ENCODE data around the gene SDC1.
"Not testable (repeated sequence)": the region's sequence is repeated elsewhere in the genome, so short reads cannot be mapped to it uniquely, and the experiment has no call there.

Gene SDC1, protein sequence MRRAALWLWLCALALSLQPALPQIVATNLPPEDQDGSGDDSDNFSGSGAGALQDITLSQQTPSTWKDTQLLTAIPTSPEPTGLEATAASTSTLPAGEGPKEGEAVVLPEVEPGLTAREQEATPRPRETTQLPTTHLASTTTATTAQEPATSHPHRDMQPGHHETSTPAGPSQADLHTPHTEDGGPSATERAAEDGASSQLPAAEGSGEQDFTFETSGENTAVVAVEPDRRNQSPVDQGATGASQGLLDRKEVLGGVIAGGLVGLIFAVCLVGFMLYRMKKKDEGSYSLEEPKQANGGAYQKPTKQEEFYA

DNA sequence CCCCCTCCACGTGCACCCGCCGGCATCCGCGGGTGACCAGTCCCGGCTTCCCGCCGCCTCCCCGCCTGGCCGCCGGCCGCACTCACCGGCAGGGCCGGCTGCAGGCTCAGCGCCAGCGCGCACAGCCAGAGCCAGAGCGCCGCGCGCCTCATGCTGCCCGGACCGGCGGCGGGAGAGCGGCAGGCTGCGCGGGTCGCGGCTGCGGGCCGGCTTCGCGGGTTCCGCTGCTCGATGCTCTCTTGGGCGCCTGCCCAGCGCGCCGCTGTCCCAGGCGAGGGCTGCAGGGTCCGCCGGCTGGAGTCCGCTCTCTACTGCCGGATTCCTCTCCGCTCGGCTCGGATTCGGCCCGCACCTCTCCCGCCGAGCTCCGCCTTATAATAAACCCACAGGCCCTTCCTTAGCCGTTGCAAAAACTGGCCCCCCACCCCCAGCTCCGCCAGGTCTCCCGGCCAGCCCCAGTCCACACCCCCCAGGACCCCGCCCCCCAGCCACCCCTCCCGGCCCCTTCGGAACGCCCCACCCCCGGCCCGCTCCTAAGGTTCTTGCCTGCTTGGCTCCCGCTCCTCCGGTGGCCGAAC is at the start of gene SDC1:
SDC1 (minus strand) TSS at position 415 of the 578 bp plus-strand sequence; CDS start at position 152, 263 bp downstream.
- DNase-seq: peak; percentile 83 to 84

DNA sequence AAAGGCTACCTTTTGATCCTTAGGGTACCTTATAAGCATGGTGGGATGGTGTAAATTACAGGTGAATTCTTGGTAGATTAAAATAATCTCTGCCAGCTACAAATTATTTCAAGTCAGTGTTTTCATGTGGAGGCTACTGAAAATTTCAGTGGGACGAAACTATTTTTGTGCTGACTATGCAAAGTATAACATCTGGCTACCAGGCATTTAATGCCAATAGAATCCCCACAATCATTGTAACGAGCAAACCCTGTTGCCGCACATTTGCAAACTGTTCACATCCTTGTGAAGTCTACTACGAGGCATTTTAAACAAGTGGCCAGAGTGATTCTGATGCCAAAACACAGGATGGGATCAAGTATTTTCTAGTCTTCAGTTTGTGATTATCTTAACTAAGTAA is 48.1 kb upstream of the SDC1 start:
- DNase-seq: no peak

DNA sequence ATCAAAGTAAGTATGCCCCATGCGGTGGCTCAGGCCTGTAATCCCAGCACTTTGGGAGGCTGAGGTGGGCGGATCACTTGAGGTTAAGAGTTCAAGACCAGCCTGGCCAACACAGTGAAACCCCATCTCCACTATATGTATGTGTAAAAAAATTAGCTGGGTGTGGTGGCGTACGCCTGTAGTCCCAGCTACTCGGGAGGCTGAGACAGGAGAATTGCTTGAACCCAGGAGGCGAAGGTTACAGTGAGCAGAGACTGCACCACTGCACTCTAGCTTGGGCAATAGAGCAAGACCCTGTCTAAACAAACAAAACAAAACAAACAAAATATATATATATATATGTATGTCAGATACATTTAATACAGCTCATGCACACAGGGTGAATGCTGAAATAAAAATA is 43.4 kb upstream of the SDC1 start:
- DNase-seq: not testable (repeated sequence)

DNA sequence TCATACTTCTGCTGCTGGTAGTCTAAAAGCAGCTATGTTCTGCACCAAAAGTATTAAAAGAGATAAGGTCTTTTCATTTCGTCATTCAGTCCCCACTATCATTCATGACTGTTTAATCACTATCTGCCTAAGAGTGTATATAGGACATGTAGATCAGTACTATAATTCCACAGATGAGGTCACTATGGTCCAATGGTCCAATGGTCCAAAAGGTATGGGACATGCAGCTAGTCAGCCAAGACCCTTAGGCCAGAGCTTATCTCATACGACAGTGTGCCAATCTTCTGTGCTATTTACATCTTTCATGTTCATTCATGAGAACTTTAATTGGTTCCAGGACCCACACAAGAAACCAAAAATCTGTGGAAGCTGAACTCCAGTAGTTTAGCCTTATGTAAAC is 42.6 kb upstream of the SDC1 start:
- no peak for DNase-seq

DNA sequence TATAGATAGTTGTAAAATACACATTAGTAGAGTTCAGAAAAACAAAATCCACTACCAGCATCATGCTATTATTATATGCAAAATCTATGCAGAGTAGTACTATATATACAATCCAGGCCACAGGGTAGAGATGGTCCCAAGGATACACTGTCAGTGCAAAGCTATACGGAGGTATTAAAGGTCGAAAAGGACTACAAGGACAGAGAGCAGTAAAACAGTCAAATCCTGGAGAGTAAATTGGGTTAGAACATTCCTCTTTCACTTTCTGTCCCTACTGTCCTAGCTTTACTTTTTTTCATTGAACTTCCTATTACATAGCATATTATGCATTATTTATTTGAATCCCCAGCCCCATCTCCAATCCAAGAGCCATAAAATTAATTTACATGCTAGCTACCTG is 39.7 kb upstream of the SDC1 start:
- no peak for DNase-seq

DNA sequence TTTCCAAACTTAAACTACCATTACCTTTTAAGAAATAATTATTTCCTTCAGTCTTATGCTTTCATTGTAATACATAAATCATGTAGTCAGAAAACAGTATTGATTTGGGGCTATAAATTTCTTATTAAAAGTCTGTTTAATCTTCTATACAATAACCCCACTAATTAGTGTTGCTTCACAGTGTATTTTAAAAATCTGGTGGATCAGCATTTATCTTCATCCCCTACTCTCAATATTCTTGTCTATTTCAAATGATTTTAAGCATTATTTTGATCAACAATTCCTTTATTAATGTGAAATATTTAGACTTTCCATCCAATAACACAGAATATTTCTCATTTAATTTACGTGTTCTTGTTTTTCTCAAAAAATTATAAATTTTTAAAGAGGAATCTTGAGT is 32.5 kb upstream of the SDC1 start:
- DNase-seq: no peak

DNA sequence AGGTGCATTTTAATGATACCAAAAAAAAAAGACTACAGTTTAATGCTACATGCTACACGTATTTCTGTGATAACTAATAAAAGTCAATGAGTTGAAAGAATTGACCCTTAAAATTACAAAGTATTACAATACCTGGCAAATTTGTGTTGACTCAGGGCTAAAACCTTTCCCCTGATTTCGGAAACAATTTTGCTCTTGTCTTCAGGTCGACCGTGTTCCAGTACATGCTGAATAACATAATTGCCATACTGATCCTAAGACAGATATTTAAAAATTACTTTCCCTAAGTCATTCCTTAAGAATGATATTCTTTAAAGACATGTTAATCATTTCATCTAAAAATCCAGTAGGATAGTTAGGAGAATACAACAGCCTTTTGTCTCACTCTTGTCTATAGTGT is 29.8 kb upstream of the SDC1 start:
- no peak for DNase-seq

DNA sequence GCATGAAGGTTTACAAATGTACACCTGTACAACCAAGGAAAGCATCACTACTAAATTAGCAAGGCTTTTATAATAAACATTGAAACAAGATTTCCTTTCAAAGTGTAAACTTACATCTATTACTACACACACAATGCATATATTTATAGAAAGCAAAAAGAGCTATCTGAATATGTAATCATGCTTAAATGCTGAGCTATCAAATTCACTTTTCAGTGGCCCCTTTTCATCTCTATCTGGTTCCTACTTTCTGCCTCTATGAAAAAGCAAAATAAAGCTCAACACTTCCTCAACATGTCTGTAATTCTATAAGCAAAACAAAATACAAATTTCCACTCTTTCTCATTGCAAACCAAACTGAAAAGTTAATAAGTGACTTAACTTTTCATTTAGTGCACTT is 25.5 kb upstream of the SDC1 start:
- no peak for DNase-seq

DNA sequence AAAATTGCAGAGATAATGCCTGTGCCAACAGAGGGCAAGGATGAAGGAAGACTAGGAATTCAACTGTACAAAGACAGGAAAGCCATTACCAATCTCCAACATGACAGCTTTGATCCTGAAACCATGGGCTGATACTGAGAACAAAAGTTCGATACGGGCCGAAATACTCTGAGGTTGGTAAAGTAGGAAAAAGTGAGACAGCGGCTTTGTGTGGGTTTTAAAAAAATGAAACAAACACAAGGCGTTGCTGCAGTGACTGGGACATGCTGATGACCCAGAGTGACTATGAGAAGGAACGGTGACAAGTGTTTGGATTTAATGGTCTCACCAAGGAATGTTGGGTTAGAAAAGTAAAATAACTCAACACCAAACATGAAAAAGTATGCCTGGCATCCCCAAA is 24.2 kb upstream of the SDC1 start:
- DNase-seq: no peak

DNA sequence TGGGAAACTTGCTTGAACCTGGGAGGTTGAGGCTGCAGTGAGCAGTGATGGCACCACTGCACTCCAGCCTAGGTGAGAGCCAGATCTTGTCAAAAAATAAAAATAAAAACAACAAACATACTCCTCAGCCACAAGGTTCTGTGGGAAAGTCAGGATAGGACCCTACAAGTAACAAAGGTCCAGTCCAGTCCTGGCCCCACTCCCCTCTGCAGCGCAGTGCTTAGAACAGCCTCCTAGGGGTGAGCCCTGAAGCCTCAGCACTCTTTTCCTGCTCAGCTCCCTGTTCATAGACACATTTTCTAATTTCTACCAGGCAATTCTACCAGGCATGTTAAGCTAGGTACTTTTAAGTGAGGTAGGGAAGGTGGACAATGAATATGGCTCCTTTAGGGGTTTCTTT is 22.2 kb upstream of the SDC1 start:
- no peak for DNase-seq

DNA sequence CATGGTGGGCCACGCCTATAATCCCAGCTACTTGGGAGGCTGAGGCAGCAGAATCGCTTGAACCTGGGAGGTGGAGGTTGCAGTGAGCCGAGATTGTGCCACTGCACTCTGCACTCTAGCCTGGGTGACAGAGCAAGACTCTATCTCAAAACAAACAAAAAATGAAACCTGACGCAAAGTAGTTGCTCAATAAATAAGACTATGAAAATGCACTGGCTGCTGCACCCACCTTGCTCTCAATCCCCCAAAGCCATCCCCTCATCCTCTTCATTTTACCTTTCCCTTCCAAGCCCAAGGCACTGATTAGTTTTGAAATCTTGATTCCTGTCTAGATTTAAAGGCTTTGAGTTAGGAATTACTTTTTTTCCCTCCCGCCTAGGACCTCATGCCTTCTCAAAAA is 18.7 kb upstream of the SDC1 start:
- not testable (repeated sequence) for DNase-seq

DNA sequence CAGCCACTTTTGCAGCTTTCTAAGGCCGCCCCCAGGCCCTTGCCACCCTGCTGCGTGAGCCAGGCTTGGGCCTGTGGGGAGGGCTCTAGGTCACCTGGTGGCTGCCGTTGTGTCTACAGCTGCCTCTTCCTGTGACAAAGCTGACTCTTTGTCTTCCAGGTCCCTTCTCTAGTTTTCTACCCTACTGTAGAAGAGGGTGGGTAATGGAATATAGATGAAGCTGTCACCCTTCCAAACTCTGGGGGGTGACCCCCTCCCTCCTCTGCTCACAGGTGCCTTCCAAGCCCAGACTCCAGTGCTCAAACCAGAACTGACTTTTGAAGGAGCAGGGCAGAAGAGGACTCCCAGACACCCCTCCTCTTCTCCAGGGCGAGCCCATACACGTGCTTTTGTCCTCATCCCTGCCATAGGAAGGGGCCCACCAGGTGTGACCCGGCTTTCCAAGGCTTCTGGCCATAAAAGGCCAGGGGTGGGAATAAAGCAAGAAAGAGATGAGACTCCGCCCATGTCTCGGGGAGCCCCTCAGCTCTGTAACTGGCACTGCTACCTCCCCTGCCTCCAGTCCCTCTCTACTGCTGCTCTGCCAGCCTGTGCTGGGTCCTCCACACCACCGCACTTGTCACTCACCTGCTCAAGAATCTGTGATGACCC is 17.9 kb upstream of the SDC1 start:
- peak in 1 of 2 experiments; percentile 54 for DNase-seq

DNA sequence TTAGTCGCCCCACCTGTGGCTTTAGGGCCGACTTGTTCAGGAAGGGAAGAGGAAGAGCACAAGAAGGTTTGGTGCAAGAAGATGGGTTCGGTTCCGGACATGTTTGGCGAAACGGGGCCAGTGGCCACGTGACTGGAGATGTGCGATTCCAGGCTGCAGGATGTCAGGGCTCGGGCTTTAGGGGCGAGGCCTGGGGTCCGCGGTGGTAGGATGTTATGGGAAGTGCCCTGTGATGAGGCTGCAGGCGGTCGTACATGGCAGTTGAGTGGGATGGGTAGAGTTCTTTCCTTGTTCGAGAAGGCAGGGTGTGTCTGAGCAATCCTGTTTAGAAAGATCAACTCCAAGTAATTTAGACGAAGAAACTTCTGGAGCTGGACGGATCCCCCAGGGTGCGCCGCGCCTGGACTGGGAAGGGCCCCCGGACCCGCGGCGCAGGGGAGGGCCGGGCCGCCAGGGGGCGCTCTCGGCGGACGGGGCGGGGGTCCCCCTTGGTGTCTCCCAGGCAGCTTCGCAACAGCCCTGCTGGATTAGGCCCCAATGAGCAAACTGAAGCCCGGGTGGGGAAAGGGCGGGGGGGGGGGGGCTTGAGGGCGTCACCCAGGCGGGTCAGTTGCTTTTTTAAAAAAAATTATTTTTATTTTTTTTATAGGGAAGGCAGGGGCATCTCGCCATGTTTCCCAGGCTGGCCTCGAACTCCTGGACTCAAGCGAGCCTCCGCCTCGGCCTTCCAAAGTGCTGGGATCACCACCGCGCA is 17.2 kb upstream of the SDC1 start:
- no peak for DNase-seq

DNA sequence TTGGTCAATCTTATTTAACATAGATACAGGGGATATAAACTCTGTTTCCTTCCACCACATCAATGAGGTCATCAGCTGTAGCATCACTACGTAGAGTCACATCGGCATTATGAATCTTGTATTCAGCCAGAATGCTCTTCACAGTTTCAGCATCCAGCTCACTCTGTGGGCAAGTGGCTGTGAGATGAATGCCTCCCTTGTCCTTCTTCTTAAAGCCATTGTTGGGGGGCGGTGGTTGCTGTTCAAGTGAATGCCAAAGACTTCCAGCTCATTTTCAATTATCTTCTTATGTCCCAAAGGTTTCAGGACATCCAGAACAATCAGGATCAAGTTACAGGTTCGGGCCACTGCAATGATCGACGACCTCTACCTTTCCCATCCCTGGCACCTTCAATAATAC is 15.4 kb upstream of the SDC1 start:
- DNase-seq: not testable (repeated sequence)

DNA sequence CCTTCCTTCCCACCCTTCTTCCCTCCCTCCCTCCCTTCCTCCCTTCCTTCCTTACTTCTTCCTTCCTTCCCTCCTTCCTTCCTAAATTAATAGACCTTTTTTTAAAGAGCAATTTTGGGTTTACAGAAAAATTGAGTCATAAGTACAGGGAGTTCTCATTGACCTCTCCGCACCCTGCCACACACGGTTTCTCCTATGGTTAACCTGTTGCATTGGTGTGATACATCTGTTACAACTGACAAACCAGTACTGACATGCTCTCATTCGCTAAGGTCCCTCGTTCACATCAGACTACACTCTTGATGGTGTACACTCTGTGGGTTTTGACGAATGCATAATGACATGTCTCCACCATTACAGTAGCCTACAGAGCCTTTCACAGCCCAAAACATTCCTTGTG is 11.6 kb upstream of the SDC1 start:
- no peak for DNase-seq

DNA sequence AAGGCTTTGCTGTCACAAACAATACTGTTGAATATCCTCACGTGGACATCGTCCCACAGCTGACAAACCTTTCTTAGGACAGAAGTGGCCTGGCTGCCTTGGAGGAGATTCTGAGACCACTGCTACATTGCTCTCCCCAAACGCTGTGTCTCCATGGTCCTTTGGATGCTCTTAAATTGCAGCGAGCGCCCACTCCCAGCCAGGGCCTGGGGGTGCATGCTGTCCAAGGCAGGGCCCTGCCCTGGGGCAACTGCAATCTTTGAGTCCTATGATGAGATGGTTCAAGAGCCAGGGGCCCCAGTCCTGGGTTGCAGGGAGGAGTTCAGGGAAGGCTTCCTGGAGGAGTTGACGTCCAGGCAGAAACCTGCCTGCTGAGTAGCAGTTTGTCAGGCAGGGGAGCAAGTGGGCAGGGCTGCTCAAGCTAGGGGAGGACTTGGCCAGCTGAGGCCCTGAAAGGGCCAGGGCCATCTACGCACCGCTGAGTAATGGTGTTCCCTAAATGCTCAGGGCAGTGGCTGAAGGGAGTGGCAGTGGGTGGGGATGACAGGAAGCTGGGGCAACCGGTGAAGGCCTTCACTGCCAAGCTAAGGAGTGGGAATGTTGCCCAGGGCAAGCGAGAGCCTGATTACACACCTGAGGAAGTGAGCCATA is 10.8 kb upstream of the SDC1 start:
- DNase-seq: no peak

DNA sequence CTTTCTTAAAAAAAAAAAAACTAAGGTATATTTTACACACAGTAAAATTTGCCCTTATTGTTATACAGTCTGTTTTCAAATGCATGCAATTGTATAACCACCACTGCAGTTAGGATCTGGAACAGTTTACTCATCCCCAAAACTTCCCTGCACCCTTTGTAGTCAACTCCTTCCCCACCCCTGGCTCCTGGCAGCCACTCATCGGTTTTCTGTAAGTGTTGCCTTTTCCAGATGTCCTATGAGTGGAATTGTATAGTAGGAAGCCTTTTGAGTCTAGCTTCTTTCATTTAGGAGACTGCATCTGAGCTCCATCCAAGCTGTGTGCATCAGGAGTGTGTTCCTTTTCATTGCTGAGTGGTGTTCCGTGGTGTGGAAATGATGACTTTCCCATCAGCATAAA is 9.7 kb upstream of the SDC1 start:
- not testable (repeated sequence) for DNase-seq

DNA sequence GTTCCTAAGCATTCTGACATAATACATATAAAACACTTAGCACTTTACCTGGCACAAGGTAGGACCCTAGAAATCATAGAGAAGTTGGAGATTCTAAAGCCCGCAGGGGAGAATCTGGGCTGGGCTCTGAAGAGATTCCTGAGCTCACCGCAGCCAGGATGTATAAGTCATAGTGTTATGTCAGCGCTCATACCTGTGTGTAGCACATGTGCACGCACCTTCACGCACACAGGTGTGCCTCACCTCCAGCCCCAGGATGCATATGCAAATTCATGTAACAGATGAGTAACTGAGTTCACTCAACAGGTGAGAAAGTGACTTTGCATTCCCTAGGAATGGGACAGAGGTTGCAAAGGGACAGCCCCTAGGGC is 7.9 kb upstream of the SDC1 start:
- DNase-seq: no peak

DNA sequence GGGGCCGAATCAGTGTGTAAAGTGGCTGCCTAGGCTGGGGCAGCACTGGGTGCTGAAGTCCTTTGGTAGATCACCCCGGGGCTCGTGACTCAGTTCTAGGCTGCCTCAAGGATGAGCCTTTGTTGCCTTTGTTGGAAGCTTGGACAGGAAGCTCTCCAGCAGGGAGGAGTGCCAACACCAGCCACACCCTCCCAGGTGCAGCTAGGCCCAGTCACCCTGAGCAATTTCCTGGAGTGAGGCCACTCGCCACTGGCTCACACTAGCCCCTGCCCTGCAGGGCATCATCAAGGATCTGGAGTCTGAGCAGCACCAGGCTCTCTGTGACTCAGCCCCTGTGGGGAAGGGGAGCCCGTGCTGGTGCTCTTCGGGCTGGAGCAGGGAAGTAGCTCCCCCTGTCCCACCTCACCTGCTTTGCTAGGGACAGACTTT is 6.7 kb upstream of the SDC1 start:
- DNase-seq: peak; percentile 24 to 41

DNA sequence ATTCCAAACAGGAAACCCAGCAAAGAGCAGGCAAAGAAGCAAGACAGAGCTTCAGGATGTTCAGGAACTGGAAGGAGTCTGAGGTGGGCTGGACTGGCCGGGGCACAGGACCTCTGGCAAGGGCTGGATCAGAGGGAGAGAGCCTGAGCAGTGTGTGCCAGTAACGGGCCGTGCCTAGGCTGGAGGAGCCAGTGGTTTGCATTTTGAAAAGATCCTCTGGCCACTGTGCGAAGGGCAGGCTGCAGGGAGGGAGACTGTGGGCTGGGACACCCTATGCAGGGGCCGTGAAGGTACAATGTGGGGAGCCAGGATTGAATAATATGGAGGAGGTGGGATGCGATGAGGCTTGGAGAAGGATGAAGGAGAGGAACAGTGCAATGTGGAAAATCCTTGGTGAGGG is 6.2 kb upstream of the SDC1 start:
- DNase-seq: no peak

DNA sequence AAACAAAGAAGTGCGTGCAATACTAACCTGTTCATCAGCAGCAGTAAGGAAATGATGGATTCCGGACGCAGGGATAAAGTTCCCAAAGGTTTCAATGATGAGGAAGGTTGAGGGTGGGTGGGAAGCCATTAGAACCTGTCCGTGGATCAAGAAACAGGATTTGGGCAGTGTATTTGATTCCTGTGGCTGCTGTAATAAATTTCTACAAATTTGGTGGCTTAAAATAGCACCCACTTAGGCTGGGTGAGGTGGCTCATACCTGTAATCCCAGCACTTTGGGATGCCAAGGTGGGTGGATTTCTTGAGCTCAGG is 5.1 kb upstream of the SDC1 start:
- no peak for DNase-seq

DNA sequence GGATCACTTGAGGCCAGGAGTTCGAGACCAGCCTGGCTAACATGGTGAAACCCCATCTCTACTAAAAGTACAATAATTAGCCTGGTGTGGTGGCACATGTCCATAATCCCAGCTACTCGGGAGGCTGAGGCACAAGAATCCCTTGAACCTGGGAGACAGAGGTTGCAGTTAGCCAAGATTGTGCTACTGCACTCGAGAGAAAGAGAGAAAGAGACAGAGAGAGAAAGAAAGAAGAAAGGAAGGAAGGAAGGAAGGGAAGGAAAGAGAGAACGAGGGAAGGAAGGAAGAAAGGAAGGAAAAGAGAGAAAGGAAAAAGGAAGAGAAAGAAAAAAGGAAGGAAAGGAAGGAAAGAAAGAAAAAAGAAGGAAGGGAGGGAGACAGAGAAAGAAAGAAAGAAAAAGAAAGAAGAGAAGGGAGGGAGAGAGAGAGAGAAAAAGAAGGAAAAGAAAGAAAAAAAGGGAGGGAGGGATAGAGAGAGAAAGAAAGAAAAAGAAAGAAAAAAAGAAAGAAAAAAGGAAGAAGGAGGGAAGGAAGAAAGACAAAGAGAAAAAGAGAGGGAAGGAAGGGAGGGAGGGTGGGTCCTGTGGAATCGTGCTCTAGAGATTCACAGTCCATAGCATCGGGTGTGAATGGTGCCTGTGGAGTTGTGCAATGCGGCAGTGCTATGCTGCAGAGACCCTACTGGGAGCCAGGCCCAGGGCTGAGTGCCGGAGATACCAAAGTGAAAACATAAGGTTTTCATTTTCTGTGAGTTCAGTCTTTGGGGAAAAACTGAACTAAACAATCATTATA is 4.6 kb upstream of the SDC1 start:
- no peak for DNase-seq

Data from NCI-H187 (cell line).